PC-9 (cell line): ENCODE data around the gene RAPGEF1. TPM values are rescaled to one million over a fixed set of nuclear protein-coding genes. Genes with fewer than 3 reads are reported as not detected.

Experiments
- BruUV-seq: library from RNA; stranded (reverse); fragments of 400-500 nt; replicated peaks from 2 replicates; lab custom pipeline; 2021; lab: Mats Ljungman, UMichigan
- CTCF ChIA-PET: fragments of 300-600 bp; sonication (Branson Sonifier 250); formaldehyde crosslinking; loops from one replicate; lab custom pipeline; 2022; ENCODE audit warnings: antibody characterized with exemption; lab: Charles Lee
- POLR2A ChIA-PET: fragments of 300-600 bp; sonication (Branson Sonifier 250); formaldehyde crosslinking; loops from one replicate; lab custom pipeline; 2022; ENCODE audit warnings: antibody characterized with exemption; ENCODE audit not compliant: unreplicated experiment; lab: Charles Lee
- DNase-seq, 2 experiments: peaks; one replicate each; pipeline versions ENCODE4 v3.0.0 to v3.0.0-alpha.2; 2015 to 2022; ENCODE audit warnings: mixed read lengths in 1 of 2
- H2AFZ ChIP-seq: fragments of 200-600 bp; sonication (generic); 2 replicates; pipeline ENCODE4 v1.8.1; 2017; ENCODE audit warnings: antibody characterized with exemption
- H3F3A ChIP-seq: fragments of 200-600 bp; sonication (generic); 2 replicates; pipeline ENCODE4 v1.8.1; 2017; ENCODE audit warnings: antibody characterized with exemption, mild to moderate bottlenecking, low read depth; ENCODE audit not compliant: insufficient read depth
- H3K27ac ChIP-seq: fragments of 200-600 bp; sonication (generic); 2 replicates; pipeline ENCODE4 v1.6.1; 2016; ENCODE audit warnings: mixed run types
- H3K27me3 ChIP-seq: fragments of 200-600 bp; sonication (generic); 2 replicates; pipeline ENCODE4 v1.6.1; 2016; ENCODE audit warnings: low read depth, mixed run types; ENCODE audit not compliant: insufficient read depth
- H3K36me3 ChIP-seq: fragments of 200-600 bp; sonication (generic); 2 replicates; pipeline ENCODE4 v1.6.1; 2016; ENCODE audit warnings: low read depth, mixed run types
- H3K4me1 ChIP-seq: fragments of 200-600 bp; sonication (generic); replicated peaks from 2 replicates; pipeline ENCODE4 v1.6.1; 2016; ENCODE audit warnings: mixed run types; ENCODE audit not compliant: insufficient read depth
- H3K4me2 ChIP-seq: fragments of 200-600 bp; sonication (generic); 2 replicates; pipeline ENCODE4 v1.6.1; 2017; ENCODE audit warnings: mixed run types
- H3K4me3 ChIP-seq: fragments of 200-600 bp; sonication (generic); 2 replicates; pipeline ENCODE4 v1.6.1; 2016; ENCODE audit warnings: mixed run types
- H3K79me2 ChIP-seq: fragments of 200-600 bp; sonication (generic); 2 replicates; pipeline ENCODE4 v1.6.1; 2017; ENCODE audit warnings: low read depth, mixed run types
- H3K9me2 ChIP-seq: fragments of 200-600 bp; sonication (generic); 2 replicates; pipeline ENCODE4 v1.8.1; 2017; ENCODE audit warnings: mild to moderate bottlenecking; ENCODE audit not compliant: insufficient read depth
- H3K9me3 ChIP-seq: fragments of 200-600 bp; sonication (generic); 2 replicates; pipeline ENCODE4 v1.8.1; 2016; ENCODE audit warnings: low read depth; ENCODE audit not compliant: insufficient read depth
- H4K20me1 ChIP-seq: fragments of 200-600 bp; sonication (generic); 2 replicates; pipeline ENCODE4 v1.8.1; 2017; ENCODE audit not compliant: insufficient read depth
- EZH2 ChIP-seq: fragments of 200-600 bp; sonication (generic); IDR thresholded peaks from 2 replicates; pipeline ENCODE4 v1.8.0; 2017; ENCODE audit warnings: antibody characterized with exemption, low read depth
- intact Hi-C: fragments of 100-400 bp; cut with micrococcal nuclease; formaldehyde crosslinking; loops from one replicate; pipeline ENCODE4 v1.10.0; 2022; ENCODE audit not compliant: unreplicated experiment
- total RNA-seq: library from RNA; stranded (reverse); gene quantifications from 2 replicates; pipeline ENCODE4 v1.2.3, GENCODE V29; 2021
- TF ChIP-seq, protein P1 (sequence below): fragments of 200-600 bp; sonication (generic); conservative IDR thresholded peaks from 2 replicates; pipeline ENCODE4 v1.6.1; 2017; ENCODE audit warnings: mixed run types, antibody characterized with exemption, mild to moderate bottlenecking, moderate library complexity

Gene RAPGEF1
- total RNA-seq, 1 experiment from 2014 or later: 66.5 TPM

DNA sequence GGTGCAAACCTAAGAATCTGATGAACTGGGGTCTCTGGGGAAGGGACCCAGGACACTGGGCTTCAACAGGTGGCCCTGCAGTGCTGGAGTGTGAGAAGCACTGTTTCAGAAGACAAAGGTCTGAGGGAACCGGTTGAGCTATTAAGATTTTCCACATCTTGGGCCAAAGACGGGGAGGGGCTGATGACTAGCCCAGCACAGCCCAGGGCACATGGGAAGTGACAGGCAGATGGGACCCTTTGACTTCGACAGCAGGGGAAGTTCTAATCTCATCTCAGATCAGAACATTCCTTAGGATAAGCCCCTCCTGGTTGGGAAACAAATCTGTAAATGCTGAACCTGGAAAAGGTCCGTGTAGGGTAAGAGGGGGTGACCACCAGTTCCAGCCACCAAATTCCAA is 67.4 kb downstream of the RAPGEF1 start:
- Histone ChIP-seq H4K20me1 (no peaks in the 10 kb centered on the region), H3K9me2 (no peaks in the 10 kb centered on the region), H3K4me3 (no peak overlapping the region), H2AFZ (no peak overlapping the region), H3F3A (peaks cover 18% of the 10 kb centered on the region), H3K4me2 (no peak overlapping the region), H3K36me3 (no peaks in the 10 kb centered on the region), H3K4me1 (peaks cover 28% of the 10 kb centered on the region), H3K79me2 (peaks cover 18% of the 10 kb centered on the region), H3K27me3 (no peaks in the 10 kb centered on the region), H3K9me3 (no peaks in the 10 kb centered on the region), H3K27ac (no peak overlapping the region)
- POLR2A ChIA-PET: no interaction called here
- CTCF ChIA-PET: no interaction called here
- BruUV-seq: no TSS peak
- intact Hi-C loops: no loop called here
- TF ChIP-seq, protein P1, sequence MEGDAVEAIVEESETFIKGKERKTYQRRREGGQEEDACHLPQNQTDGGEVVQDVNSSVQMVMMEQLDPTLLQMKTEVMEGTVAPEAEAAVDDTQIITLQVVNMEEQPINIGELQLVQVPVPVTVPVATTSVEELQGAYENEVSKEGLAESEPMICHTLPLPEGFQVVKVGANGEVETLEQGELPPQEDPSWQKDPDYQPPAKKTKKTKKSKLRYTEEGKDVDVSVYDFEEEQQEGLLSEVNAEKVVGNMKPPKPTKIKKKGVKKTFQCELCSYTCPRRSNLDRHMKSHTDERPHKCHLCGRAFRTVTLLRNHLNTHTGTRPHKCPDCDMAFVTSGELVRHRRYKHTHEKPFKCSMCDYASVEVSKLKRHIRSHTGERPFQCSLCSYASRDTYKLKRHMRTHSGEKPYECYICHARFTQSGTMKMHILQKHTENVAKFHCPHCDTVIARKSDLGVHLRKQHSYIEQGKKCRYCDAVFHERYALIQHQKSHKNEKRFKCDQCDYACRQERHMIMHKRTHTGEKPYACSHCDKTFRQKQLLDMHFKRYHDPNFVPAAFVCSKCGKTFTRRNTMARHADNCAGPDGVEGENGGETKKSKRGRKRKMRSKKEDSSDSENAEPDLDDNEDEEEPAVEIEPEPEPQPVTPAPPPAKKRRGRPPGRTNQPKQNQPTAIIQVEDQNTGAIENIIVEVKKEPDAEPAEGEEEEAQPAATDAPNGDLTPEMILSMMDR: no peak
- TF ChIP-seq EZH2: no peak
- no peak for DNase-seq

DNA sequence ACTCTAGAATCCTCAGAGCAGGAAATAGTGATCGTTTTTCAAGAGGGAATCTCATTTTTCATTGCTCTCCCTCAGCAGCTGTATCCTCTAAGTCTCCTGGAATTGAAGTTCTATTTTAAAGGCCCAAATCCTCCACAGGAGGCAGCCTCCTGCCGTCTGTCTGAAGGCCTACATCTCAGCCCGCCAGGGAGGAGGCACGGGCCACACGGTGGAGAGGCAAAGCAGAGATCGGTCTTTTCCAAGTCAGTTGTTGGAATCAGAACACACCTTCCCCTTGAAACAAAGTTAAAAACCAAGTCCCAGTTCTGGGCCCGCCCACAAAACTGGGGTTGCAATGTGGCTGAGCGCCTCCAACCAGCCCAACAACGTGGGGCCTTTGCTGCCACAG is 68.7 kb downstream of the RAPGEF1 start:
- H3K79me2 ChIP-seq: peaks cover 17% of the 10 kb centered on the region
- no peaks in the 10 kb centered on the region for H4K20me1 ChIP-seq
- no peak overlapping the region for H3K4me3 ChIP-seq
- no peaks in the 10 kb centered on the region for H3K9me2 ChIP-seq
- ChIA-PET CTCF (no interaction called here), POLR2A (no interaction called here)
- no peaks in the 10 kb centered on the region for H3K27me3 ChIP-seq
- H3K27ac ChIP-seq: no peak overlapping the region
- peaks cover 15% of the 10 kb centered on the region for H3K4me1 ChIP-seq
- no peak for DNase-seq
- intact Hi-C loops: no loop called here
- H3K4me2 ChIP-seq: no peak overlapping the region
- H3K36me3 ChIP-seq: no peaks in the 10 kb centered on the region
- no TSS peak for BruUV-seq
- peaks cover 5% of the 10 kb centered on the region; the same call in 1 of the 2 replicates for H3F3A ChIP-seq
- TF ChIP-seq EZH2: no peak
- TF ChIP-seq, protein P1: no peak
- no peaks in the 10 kb centered on the region for H3K9me3 ChIP-seq
- no peak overlapping the region for H2AFZ ChIP-seq

DNA sequence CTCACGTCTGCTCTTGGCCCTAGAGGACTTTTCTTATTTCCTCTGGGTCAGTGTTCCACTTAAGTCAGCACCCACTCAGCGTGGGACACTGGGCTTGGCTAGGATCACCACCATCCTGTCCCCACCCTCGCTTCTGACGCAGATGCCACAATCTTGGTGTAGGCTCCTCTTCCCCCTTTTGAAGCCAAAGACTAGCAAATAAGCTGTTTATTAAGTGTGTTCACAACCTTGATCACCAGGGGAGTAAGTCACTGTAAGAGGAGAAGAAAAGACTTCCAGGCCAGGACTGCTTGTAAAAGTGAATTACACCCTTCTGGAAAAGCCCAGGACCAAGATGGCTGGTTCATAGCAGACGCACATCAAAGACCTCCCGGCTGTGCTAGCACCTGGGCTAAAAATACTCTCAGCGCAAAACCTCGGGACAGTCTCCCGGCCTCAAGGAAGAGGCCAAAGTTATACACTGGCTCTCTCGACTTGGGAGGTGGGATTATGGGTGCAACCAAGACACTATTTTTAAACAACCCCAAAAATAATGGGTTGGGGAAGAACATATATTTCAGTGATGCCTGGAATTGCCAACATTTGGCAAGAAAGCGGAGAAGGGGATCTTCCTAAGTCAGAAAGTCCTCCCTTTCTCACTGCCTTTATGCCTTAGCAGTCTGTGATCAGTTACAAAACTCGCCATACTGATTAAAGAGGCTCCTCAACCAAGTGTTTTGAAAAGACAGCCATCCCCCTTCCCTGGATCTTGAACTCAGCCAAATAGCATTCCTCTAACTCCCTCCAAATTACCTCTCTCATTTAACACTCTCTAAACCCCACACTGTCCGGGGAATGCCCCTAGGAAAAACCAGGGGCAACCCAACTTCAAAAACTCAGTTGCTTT is 69.4 kb downstream of the RAPGEF1 start:
- no peak for DNase-seq
- Histone ChIP-seq H4K20me1 (no peaks in the 10 kb centered on the region), H3K9me2 (no peaks in the 10 kb centered on the region; the same call in 1 of the 2 replicates), H3F3A (no peaks in the 10 kb centered on the region), H3K27ac (no peak overlapping the region), H2AFZ (no peak overlapping the region), H3K36me3 (no peaks in the 10 kb centered on the region), H3K9me3 (no peaks in the 10 kb centered on the region), H3K27me3 (no peaks in the 10 kb centered on the region), H3K4me2 (no peak overlapping the region), H3K4me3 (no peak overlapping the region), H3K4me1 (peaks cover 8% of the 10 kb centered on the region), H3K79me2 (peaks cover 11% of the 10 kb centered on the region; the same call in 1 of the 2 replicates)
- BruUV-seq: no TSS peak
- TF ChIP-seq, protein P1: no peak
- no peak for TF ChIP-seq EZH2
- intact Hi-C loops: no loop called here
- CTCF ChIA-PET: no interaction called here
- POLR2A ChIA-PET: no interaction called here
